ENCODE results near the gene KMT2A.
"Not testable (repeated sequence)": the region's sequence is repeated elsewhere in the genome, so short reads cannot be mapped to it uniquely, and the experiment has no call there.

The KMT2A gene

GRCh38 chr11:118443590-118444218 lies 7.4 kb downstream of the KMT2A start:
- no peak for TF ChIP-seq CTCF (IDR thresholded peaks at IDR 0.05; ENCODE audit: insufficient read depth, low read length, missing control alignments)
- ChIA-PET POLR2A (no interaction called here), CTCF (interaction anchor here (0.8 to 2.2 kb wide), 2 partner anchors 17 to 45 kb away, joined by 3 to 8 read pairs; no protein-coding TSS in a partner anchor)
- no peak overlapping the region for H3K4me3 ChIP-seq (ENCODE audit: low read depth, low read length)
- DNase-seq (ENCODE audit: low read depth, low spot score) = no peak

- DNase-seq (ENCODE audit: low read depth, low spot score) = no peak
- CTCF ChIA-PET = interaction anchor here (1.0 to 1.4 kb wide), 3 partner anchors 8 to 41 kb away, joined by 4 to 6 read pairs (median 4); no protein-coding TSS in a partner anchor
- no peak overlapping the region for H3K4me3 ChIP-seq (ENCODE audit: low read depth, low read length)
- POLR2A ChIA-PET = interaction anchor here (1.5 kb wide), 1 partner anchor 10 kb away, joined by 3 read pairs; no protein-coding TSS in a partner anchor
- TF ChIP-seq CTCF (IDR thresholded peaks at IDR 0.05; ENCODE audit: insufficient read depth, low read length, missing control alignments) = no peak
Measured at GRCh38 chr11:118447423-118447822, 11.1 kb downstream of the KMT2A start.

- ChIA-PET POLR2A (interaction anchor here (1.5 kb wide), 1 partner anchor 10 kb away, joined by 3 read pairs; no protein-coding TSS in a partner anchor), CTCF (interaction anchor here (0.6 to 1.4 kb wide), 5 partner anchors 9 to 147 kb away, joined by 3 to 6 read pairs (median 4); no protein-coding TSS in a partner anchor)
- no peak overlapping the region for H3K4me3 ChIP-seq (ENCODE audit: low read depth, low read length)
- DNase-seq (ENCODE audit: low read depth, low spot score) = no peak
- TF ChIP-seq CTCF (IDR thresholded peaks at IDR 0.05; ENCODE audit: insufficient read depth, low read length, missing control alignments) = no peak
Measured at GRCh38 chr11:118448294-118448693, 12.0 kb downstream of the KMT2A start.

GRCh38 chr11:118449316-118449918 lies 13.1 kb downstream of the KMT2A start:
- CTCF ChIA-PET = no interaction called here
- no peak for TF ChIP-seq CTCF (IDR thresholded peaks at IDR 0.05; ENCODE audit: insufficient read depth, low read length, missing control alignments)
- POLR2A ChIA-PET = no interaction called here
- no peak for DNase-seq (ENCODE audit: low read depth, low spot score)
- H3K4me3 ChIP-seq (ENCODE audit: low read depth, low read length) = no peak overlapping the region

- no peak overlapping the region for H3K4me3 ChIP-seq (ENCODE audit: low read depth, low read length)
- no peak for DNase-seq (ENCODE audit: low read depth, low spot score)
- ChIA-PET POLR2A (no interaction called here), CTCF (no interaction called here)
- no peak for TF ChIP-seq CTCF (IDR thresholded peaks at IDR 0.05; ENCODE audit: insufficient read depth, low read length, missing control alignments)
Measured at GRCh38 chr11:118450451-118450850, 14.2 kb downstream of the KMT2A start.

GRCh38 chr11:118462178-118462577 lies 25.9 kb downstream of the KMT2A start:
- ChIA-PET CTCF (no interaction called here), POLR2A (no interaction called here)

GRCh38 chr11:118468968-118469367 lies 32.7 kb downstream of the KMT2A start:
- DNase-seq (ENCODE audit: low read depth, low spot score); POLR2A ChIA-PET; H3K4me3 ChIP-seq (ENCODE audit: low read depth, low read length): not testable (repeated sequence)
- CTCF ChIA-PET = interaction anchor here (1.0 kb wide), 1 partner anchor 18 kb away, joined by 3 read pairs; no protein-coding TSS in a partner anchor

More at GRCh38 chr11:118462178-118462577, 25.9 kb downstream of the KMT2A start:
- DNase-seq (ENCODE audit: low read depth, low spot score) = no peak
- H3K4me3 ChIP-seq (ENCODE audit: low read depth, low read length) = no peak overlapping the region
- no peak for TF ChIP-seq CTCF (IDR thresholded peaks at IDR 0.05; ENCODE audit: insufficient read depth, low read length, missing control alignments)
